GM18907 (cell line): Measurements from ENCODE around the gene ZNF578.
"Not testable (repeated sequence)": the region's sequence is repeated elsewhere in the genome, so short reads cannot be mapped to it uniquely, and the experiment has no call there.

ENCODE experiments used
- ATAC-seq: cut with Tn5 transposase; IDR thresholded peaks from one replicate; pipeline ENCODE4 v1.9.1; 2021; ENCODE audit warnings: mild to moderate bottlenecking, moderate library complexity; ENCODE audit not compliant: unreplicated experiment

The ZNF578 gene

DNA sequence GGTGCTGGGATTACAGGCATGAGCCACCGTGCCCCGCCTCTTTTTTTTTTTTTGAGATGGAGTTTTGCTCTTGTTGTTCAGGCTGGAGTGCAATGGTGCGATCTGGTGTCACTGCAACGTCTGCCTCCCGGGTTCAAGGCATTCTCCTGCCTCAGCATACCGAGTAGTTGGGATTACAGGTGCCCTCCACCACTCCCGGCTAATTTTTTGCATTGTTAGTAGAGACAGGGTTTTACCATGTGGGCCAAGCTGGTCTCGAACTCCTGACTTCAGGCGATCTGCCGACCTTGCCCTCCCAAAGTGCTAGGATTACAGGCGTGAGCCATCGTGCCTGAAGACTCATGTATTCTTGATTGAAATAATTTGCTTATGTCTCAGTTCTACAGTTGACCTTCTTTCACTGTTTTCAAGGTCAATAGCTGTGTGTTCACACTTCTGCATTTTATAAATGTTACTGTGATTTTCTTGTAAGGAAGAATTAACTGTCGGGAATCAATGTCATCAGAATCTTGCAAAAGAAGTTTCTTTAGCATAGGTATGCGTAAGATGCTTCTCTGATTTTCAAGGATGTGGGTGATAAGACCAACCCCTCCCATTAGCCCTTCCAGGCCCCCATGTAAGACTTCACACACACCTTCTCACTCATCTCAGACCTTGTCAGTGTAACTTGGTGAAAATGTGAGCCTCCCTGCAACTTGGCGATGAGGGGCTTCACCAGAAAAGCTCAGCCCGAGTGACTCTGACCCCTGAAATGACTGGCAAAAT, 104.1 kb downstream of the ZNF578 start:
- ATAC-seq = no peak

DNA sequence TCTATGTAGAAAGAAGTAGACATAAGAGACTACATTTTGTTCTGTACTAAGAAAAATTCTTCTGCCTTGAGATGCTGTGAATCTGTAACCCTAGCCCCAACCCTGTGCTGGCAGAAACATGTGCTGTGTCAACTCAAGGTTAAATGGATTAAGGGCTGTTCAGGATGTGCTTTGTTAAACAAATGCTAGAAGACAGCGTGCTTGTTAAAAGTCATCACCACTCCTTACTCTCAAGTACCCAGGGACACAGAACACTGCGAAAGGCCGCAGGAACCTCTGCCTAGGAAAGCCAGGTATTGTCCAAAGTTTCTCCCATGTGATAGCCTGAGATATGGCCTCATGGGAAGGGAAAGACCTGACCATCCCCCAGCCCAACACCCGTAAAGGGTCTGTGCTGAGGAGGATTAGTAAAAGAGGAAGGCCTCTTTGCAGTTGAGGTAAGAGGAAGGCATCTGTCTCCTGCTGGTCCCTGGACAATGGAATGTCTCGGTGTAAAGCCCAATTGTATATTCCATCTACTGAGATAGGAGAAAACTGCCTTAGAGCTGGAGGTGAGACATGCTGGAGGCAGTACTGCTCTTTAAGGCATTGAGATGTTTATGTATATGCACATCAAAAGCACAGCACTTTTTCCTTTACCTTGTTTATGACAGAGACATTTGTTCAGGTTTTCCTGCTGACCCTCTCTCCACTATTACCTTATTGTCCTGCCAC, 105.5 kb downstream of the ZNF578 start:
- ATAC-seq = not testable (repeated sequence)

DNA sequence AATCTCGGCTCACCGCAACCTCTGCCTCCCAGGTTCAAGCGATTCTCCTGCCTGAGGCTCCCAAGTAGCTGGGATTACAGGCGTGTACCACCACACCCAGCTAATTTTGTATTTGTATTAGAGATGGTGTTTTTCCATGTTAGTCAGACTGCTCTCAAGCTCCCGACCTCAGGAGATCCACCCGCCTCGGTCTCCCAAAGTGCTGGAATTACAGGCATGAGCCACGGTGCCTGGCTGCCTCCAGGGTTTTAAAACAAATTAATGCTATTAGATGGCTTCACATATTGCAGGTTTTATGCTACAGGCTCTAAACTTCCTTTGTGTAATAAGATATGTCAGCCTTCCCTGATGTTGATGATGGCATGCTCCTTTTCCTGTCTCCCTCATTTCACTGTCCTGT, 108.3 kb downstream of the ZNF578 start:
- not testable (repeated sequence) for ATAC-seq
